Neuronal stem cell (in vitro differentiated cells): ENCODE data around the gene ETV6.

Source experiments
- DNase-seq: peaks from one replicate; pipeline ENCODE4 v3.0.0-alpha.2; 2013; ENCODE audit warnings: low spot score
- H2AFZ ChIP-seq: one replicate; pipeline ENCODE4 v1.6.1; 2013; ENCODE audit warnings: mild to moderate bottlenecking, low read length, inconsistent platforms
- H2AK5ac ChIP-seq: 2 replicates; pipeline ENCODE4 v1.6.1; 2013; ENCODE audit warnings: low read depth, mild to moderate bottlenecking, inconsistent platforms, low read length, moderate library complexity, mixed read lengths
- H2BK120ac ChIP-seq: 2 replicates; pipeline ENCODE4 v1.6.1; 2013; ENCODE audit warnings: low read depth, mild to moderate bottlenecking, inconsistent platforms, low read length, moderate library complexity, mixed read lengths
- H2BK12ac ChIP-seq: one replicate; pipeline ENCODE4 v1.6.1; 2013; ENCODE audit warnings: low read length, inconsistent platforms
- H2BK15ac ChIP-seq: 2 replicates; pipeline ENCODE4 v1.6.1; 2013; ENCODE audit warnings: mild to moderate bottlenecking, low read length, inconsistent platforms, mixed read lengths
- H2BK5ac ChIP-seq: one replicate; pipeline ENCODE4 v1.6.1; 2013; ENCODE audit warnings: inconsistent platforms, mild to moderate bottlenecking, low read length, moderate library complexity
- H3K14ac ChIP-seq: one replicate; pipeline ENCODE4 v1.6.1; 2013; ENCODE audit warnings: low read length, inconsistent platforms
- H3K18ac ChIP-seq: 2 replicates; pipeline ENCODE4 v1.6.1; 2013; ENCODE audit warnings: low read length, inconsistent platforms
- H3K23ac ChIP-seq: 2 replicates; pipeline ENCODE4 v1.6.1; 2013; ENCODE audit warnings: low read depth, mild to moderate bottlenecking, mixed read lengths, low read length, inconsistent platforms; ENCODE audit not compliant: poor library complexity
- H3K27ac ChIP-seq: replicated peaks from 3 replicates; pipeline ENCODE4 v1.5.1; 2013; ENCODE audit warnings: low read length, inconsistent platforms
- H3K27me3 ChIP-seq, 3 experiments: 2 replicates each; pipeline ENCODE4 v1.6.1; 2013; ENCODE audit warnings: low read length in 3 of 3, mild to moderate bottlenecking in 2 of 3, inconsistent platforms in 1 of 3, low read depth in 1 of 3, mixed read lengths in 1 of 3, moderate library complexity in 1 of 3; ENCODE audit not compliant: control insufficient read depth in 3 of 3, insufficient read depth in 3 of 3
- H3K36me3 ChIP-seq, 2 donors: replicated peaks in 1 of 2; 2 replicates each; pipeline ENCODE4 v1.6.1; 2013; ENCODE audit warnings: low read length in 2 of 2; ENCODE audit not compliant: control insufficient read depth in 2 of 2, insufficient read depth in 2 of 2
- H3K4ac ChIP-seq: 2 replicates; pipeline ENCODE4 v1.6.1; 2013; ENCODE audit warnings: inconsistent platforms, mild to moderate bottlenecking, low read length, moderate library complexity
- H3K4me1 ChIP-seq, 2 donors: 1 replicate in 1 of 2; 2 replicates in 1 of 2; pipeline ENCODE4 v1.6.1; 2013; ENCODE audit warnings: low read length in 2 of 2, low read depth in 1 of 2; ENCODE audit not compliant: control insufficient read depth in 2 of 2, insufficient read depth in 1 of 2
- H3K4me2 ChIP-seq: one replicate; pipeline ENCODE4 v1.6.1; 2013; ENCODE audit warnings: mild to moderate bottlenecking, low read length, inconsistent platforms; ENCODE audit not compliant: insufficient read depth, poor library complexity, severe bottlenecking
- H3K4me3 ChIP-seq, 2 donors: 2 replicates each; pipeline ENCODE4 v1.5.1; 2013; ENCODE audit warnings: low read length in 2 of 2, mild to moderate bottlenecking in 2 of 2, inconsistent platforms in 1 of 2, moderate library complexity in 1 of 2
- H3K79me1 ChIP-seq: one replicate; pipeline ENCODE4 v1.6.1; 2013; ENCODE audit warnings: low read depth, mild to moderate bottlenecking, inconsistent platforms, low read length, moderate library complexity
- H3K9ac ChIP-seq: one replicate; pipeline ENCODE4 v1.6.1; 2013; ENCODE audit warnings: mild to moderate bottlenecking, low read depth, low read length, inconsistent platforms; ENCODE audit not compliant: poor library complexity
- H3K9me3 ChIP-seq, 2 donors: replicated peaks in 1 of 2; 2 replicates each; pipeline versions ENCODE3 to v1.6.1; 2013; ENCODE audit warnings: low read length in 2 of 2, mild to moderate bottlenecking in 2 of 2, inconsistent platforms in 1 of 2, low read depth in 1 of 2, mixed read lengths in 1 of 2, moderate library complexity in 1 of 2; ENCODE audit not compliant: control insufficient read depth in 2 of 2, insufficient read depth in 1 of 2
- H4K8ac ChIP-seq: one replicate; pipeline ENCODE4 v1.6.1; 2013; ENCODE audit warnings: low read depth, mild to moderate bottlenecking, inconsistent platforms, low read length, moderate library complexity
- H4K91ac ChIP-seq: one replicate; pipeline ENCODE4 v1.6.1; 2013; ENCODE audit warnings: low read length, low read depth, mild to moderate bottlenecking, inconsistent platforms; ENCODE audit not compliant: poor library complexity
- WGBS, 2 donors: extraction: QIAGEN DNeasy Blood & Tissue Kit; methylation state at CpG; one replicate each; pipeline ENCODE4 v1.1.7; 2013; ENCODE audit warnings: missing lambda C conversion rate in 2 of 2, mixed read lengths in 1 of 2; ENCODE audit not compliant: insufficient read length in 2 of 2, insufficient replicate concordance in 1 of 2; ENCODE audit errors: extremely low coverage in 2 of 2; 5-methylcytosine and 5-hydroxymethylcytosine counted together

ETV6 gene

GRCh38 chr12:11677093-11677492 is 27.6 kb downstream of the ETV6 start:
- H3K4ac ChIP-seq = no peak overlapping the region
- no peak overlapping the region for H2BK120ac ChIP-seq
- H3K4me1 ChIP-seq = peaks cover 3 to 6% of the 10 kb centered on the region in 2 donors
- H3K9ac ChIP-seq = no peak overlapping the region
- no peaks in the 10 kb centered on the region for H3K79me1 ChIP-seq
- H4K91ac ChIP-seq = no peak overlapping the region
- H2AK5ac ChIP-seq = no peak overlapping the region
- no peaks in the 10 kb centered on the region for H3K27me3 ChIP-seq
- H2BK5ac ChIP-seq = no peak overlapping the region
- no peaks in the 10 kb centered on the region for H3K9me3 ChIP-seq
- no peak overlapping the region for H4K8ac ChIP-seq
- DNase-seq = no peak
- peaks cover 0 to 10% of the 10 kb centered on the region in 2 donors for H3K36me3 ChIP-seq
- H2AFZ ChIP-seq = no peak overlapping the region
- H3K4me3 ChIP-seq = no peak overlapping the region
- no peak overlapping the region for H2BK15ac ChIP-seq
- no peak overlapping the region for H3K14ac ChIP-seq
- WGBS, 2 donors = no CpG with 5 or more reads among the region's 4 CpGs
- H3K18ac ChIP-seq = no peak overlapping the region
- no peak overlapping the region for H3K4me2 ChIP-seq
- no peak overlapping the region for H3K23ac ChIP-seq
- H3K27ac ChIP-seq = no peak overlapping the region
- no peak overlapping the region for H2BK12ac ChIP-seq

- H3K36me3 ChIP-seq = peaks cover 0 to 10% of the 10 kb centered on the region in 2 donors
- no peak overlapping the region for H4K8ac ChIP-seq
- no peak overlapping the region for H3K14ac ChIP-seq
- H2AFZ ChIP-seq = no peak overlapping the region
- no peak overlapping the region for H4K91ac ChIP-seq
- no peak overlapping the region for H3K4ac ChIP-seq
- H2BK120ac ChIP-seq = no peak overlapping the region
- H3K9ac ChIP-seq = no peak overlapping the region
- WGBS, 2 donors = no CpG with 5 or more reads among the region's 7 CpGs
- H2BK5ac ChIP-seq = no peak overlapping the region
- H3K23ac ChIP-seq = no peak overlapping the region
- H3K27ac ChIP-seq = no peak overlapping the region
- H3K18ac ChIP-seq = no peak overlapping the region
- H2AK5ac ChIP-seq = no peak overlapping the region
- DNase-seq = no peak
- peak overlapping the region in 1 of 2 donors; percentile 40 for H3K4me3 ChIP-seq
- no peak overlapping the region for H2BK15ac ChIP-seq
- no peak overlapping the region for H2BK12ac ChIP-seq
- H3K4me2 ChIP-seq = no peak overlapping the region
- peaks cover 3 to 6% of the 10 kb centered on the region in 2 donors for H3K4me1 ChIP-seq
- no peaks in the 10 kb centered on the region for H3K9me3 ChIP-seq
- H3K27me3 ChIP-seq = no peaks in the 10 kb centered on the region
- no peaks in the 10 kb centered on the region for H3K79me1 ChIP-seq
These were observed 28.3 kb downstream of the ETV6 start for GRCh38 chr12:11677752-11678151.

GRCh38 chr12:11678781-11679180 is 29.3 kb downstream of the ETV6 start:
- H3K9me3 ChIP-seq = no peaks in the 10 kb centered on the region
- no peak overlapping the region for H3K14ac ChIP-seq
- no peak overlapping the region for H2AK5ac ChIP-seq
- H2AFZ ChIP-seq = no peak overlapping the region
- H4K8ac ChIP-seq = no peak overlapping the region
- H3K4me1 ChIP-seq = peaks cover 3 to 6% of the 10 kb centered on the region in 2 donors
- H2BK12ac ChIP-seq = no peak overlapping the region
- no peak overlapping the region for H2BK120ac ChIP-seq
- no peak for DNase-seq
- H3K27ac ChIP-seq = no peak overlapping the region
- no peak overlapping the region for H3K4me3 ChIP-seq
- H3K9ac ChIP-seq = no peak overlapping the region
- no peak overlapping the region for H4K91ac ChIP-seq
- H2BK15ac ChIP-seq = no peak overlapping the region
- no peak overlapping the region for H3K18ac ChIP-seq
- peaks cover 0 to 10% of the 10 kb centered on the region in 2 donors for H3K36me3 ChIP-seq
- H3K4ac ChIP-seq = no peak overlapping the region
- no peaks in the 10 kb centered on the region for H3K79me1 ChIP-seq
- H3K4me2 ChIP-seq = no peak overlapping the region
- no peak overlapping the region for H2BK5ac ChIP-seq
- no CpG with 5 or more reads among the region's 3 CpGs for WGBS, 2 donors
- no peaks in the 10 kb centered on the region for H3K27me3 ChIP-seq
- no peak overlapping the region for H3K23ac ChIP-seq

- Histone ChIP-seq H2BK120ac (no peak overlapping the region), H3K79me1 (no peaks in the 10 kb centered on the region), H3K4me3 (no peak overlapping the region), H3K14ac (no peak overlapping the region), H3K4me1 (peaks cover 0 to 1% of the 10 kb centered on the region in 2 donors), H2BK12ac (no peak overlapping the region), H3K9ac (no peak overlapping the region), H3K18ac (no peak overlapping the region), H3K36me3 (peaks cover 0 to 10% of the 10 kb centered on the region in 2 donors), H3K27ac (no peak overlapping the region), H3K4ac (no peak overlapping the region), H2AK5ac (no peak overlapping the region), H4K8ac (no peak overlapping the region), H2AFZ (no peak overlapping the region), H4K91ac (no peak overlapping the region), H3K4me2 (no peak overlapping the region), H3K27me3 (no peaks in the 10 kb centered on the region), H3K23ac (no peak overlapping the region), H2BK15ac (no peak overlapping the region), H2BK5ac (no peak overlapping the region), H3K9me3 (no peaks in the 10 kb centered on the region)
- no peak for DNase-seq
- WGBS, 2 donors = no CpG with 5 or more reads among the region's 2 CpGs
These were observed 31.7 kb downstream of the ETV6 start for GRCh38 chr12:11681207-11681606.
